Bronchial epithelial cell (primary cell): ENCODE results near the gene PCDHB13. TPM values are rescaled to one million over a fixed set of nuclear protein-coding genes. Genes with fewer than 3 reads are reported as not detected.
A peak's percentile ranks its signal among the peaks of the same experiment; 100 is the strongest.
"Not testable (repeated sequence)": the region's sequence is repeated elsewhere in the genome, so short reads cannot be mapped to it uniquely, and the experiment has no call there.

ENCODE experiments used
- DNase-seq: peaks from one replicate; pipeline ENCODE4 v3.0.0-alpha.2; 2010; ENCODE audit warnings: low read depth
- FAIRE-seq: peaks from 2 replicates; lab custom pipeline; 2011; peaks lifted over from hg19 to GRCh38; lab: Jason Lieb, UNC
- H3K27me3 ChIP-seq: 2 replicates; pipeline ENCODE4 v1.5.1; 2011; ENCODE audit warnings: low read length; ENCODE audit not compliant: control insufficient read depth, insufficient read depth
- H3K36me3 ChIP-seq: 2 replicates; pipeline ENCODE4 v1.5.1; 2011; ENCODE audit warnings: low read length; ENCODE audit not compliant: control insufficient read depth, insufficient read depth
- H3K4me3 ChIP-seq: 2 replicates; pipeline ENCODE4 v1.5.1; 2011; ENCODE audit warnings: mild to moderate bottlenecking, low read depth, low read length, control low read depth
- CTCF ChIP-seq: IDR thresholded peaks from 2 replicates; pipeline ENCODE4 v1.5.1; 2011; ENCODE audit warnings: mild to moderate bottlenecking, moderate library complexity, low read length, control low read depth, inconsistent platforms; ENCODE audit not compliant: insufficient read depth, severe bottlenecking
- total RNA-seq: library from RNA; depleted of rRNA; stranded (reverse); fragments of >200 nt; gene quantifications from 2 replicates; pipeline ENCODE4 v1.2.1, GENCODE V29; 2014

The PCDHB13 gene
- total RNA-seq, 1 donor from 2014 or later = not detected

DNA sequence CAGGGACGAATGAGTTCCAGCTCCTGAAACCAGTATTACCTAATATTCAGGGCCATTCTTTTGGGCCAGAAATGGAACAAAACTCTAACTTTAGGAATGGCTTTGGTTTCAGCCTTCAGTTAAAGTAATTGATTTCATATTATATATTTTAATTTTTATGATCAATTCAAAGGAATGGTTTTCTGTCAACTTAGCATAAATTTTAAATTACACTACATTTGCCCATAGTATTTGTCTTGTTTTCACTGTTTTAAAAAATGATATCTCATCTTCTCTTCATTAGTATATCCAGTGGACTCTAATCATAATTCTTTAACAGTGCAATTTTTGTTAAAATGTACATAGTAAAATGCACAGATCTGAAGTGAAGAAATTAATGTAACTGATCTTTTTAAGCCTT is 33.4 kb upstream of the PCDHB13 start:
- no peak for TF ChIP-seq CTCF
- Histone ChIP-seq H3K27me3 (no peaks in the 10 kb centered on the region), H3K36me3 (no peaks in the 10 kb centered on the region), H3K4me3 (no peak overlapping the region)
- FAIRE-seq (no peak), DNase-seq (no peak)

DNA sequence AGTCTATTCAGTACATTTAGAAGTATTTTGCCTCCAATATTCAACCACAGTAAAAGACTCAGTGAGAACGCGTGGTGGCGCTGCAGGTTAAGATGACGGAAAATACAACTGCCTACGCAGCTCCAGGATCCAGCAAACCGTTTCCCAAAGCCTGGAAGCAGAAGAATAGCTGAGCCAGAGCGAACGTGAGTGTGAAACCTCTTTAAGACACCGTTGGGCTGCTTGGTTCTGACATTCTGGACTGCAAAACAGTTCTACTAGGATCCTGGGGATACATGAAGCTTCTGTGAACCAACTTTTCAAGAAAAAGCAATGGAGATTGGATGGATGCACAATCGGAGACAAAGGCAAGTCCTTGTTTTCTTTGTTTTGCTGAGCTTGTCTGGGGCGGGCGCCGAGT is 31.5 kb upstream of the PCDHB13 start, which contains the start of gene PCDHB16:
Gene PCDHB16 (plus strand): TSS at position 140 of the 400 bp plus-strand sequence. CDS start 173 bp downstream, at position 313.
- TF ChIP-seq CTCF = peak; percentile 11
- no peak within 1 kb of the TSS for H3K4me3 ChIP-seq

DNA sequence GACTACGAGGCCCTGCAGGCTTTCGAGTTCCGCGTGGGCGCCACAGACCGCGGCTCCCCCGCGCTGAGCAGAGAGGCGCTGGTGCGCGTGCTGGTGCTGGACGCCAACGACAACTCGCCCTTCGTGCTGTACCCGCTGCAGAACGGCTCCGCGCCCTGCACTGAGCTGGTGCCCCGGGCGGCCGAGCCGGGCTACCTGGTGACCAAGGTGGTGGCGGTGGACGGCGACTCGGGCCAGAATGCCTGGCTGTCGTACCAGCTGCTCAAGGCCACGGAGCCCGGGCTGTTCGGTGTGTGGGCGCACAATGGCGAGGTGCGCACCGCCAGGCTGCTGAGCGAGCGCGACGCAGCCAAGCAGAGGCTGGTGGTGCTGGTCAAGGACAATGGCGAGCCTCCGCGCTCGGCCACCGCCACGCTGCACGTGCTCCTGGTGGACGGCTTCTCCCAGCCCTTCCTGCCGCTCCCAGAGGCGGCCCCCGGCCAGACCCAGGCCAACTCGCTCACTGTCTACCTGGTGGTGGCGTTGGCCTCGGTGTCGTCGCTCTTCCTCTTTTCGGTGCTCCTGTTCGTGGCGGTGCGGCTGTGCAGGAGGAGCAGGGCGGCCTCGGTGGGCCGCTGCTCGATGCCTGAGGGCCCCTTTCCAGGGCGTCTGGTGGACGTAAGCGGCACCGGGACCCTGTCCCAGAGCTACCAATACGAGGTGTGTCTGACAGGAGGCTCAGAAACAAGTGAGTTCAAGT is 29.4 kb upstream of the PCDHB13 start:
- not testable (repeated sequence) for H3K27me3 ChIP-seq, H3K36me3 ChIP-seq, FAIRE-seq, DNase-seq, H3K4me3 ChIP-seq

More for the DNA sequence above, 31.5 kb upstream of the PCDHB13 start, which contains the start of gene PCDHB16:
- FAIRE-seq (no peak), DNase-seq (no peak)
- H3K27me3 ChIP-seq = no peaks in the 10 kb centered on the region
- no peaks in the 10 kb centered on the region for H3K36me3 ChIP-seq

- no peaks in the 10 kb centered on the region for H3K36me3 ChIP-seq
- H3K4me3 ChIP-seq = no peak within 1 kb of the TSS
- FAIRE-seq (no peak), DNase-seq (no peak)
- peak; percentile 13 for TF ChIP-seq CTCF
- no peaks in the 10 kb centered on the region for H3K27me3 ChIP-seq
Measured at GRCh38 chr5:141186897-141187512, 26.7 kb upstream of the PCDHB13 start, which contains the start of gene PCDHB9. TSS of gene PCDHB9 (plus strand) at chr5:141187161. CDS start at chr5:141187319, 158 bp downstream.

DNA sequence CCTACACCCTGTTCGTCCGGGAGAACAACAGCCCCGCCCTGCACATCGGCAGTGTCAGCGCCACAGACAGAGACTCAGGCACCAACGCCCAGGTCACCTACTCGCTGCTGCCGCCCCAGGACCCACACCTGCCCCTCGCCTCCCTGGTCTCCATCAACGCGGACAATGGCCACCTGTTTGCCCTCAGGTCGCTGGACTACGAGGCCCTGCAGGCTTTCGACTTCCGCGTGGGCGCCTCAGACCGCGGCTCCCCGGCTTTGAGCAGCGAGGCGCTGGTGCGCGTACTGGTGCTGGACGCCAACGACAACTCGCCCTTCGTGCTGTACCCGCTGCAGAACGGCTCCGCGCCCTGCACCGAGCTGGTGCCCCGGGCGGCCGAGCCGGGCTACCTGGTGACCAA is 25.0 kb upstream of the PCDHB13 start:
- H3K27me3 ChIP-seq, H3K36me3 ChIP-seq, DNase-seq, FAIRE-seq, H3K4me3 ChIP-seq: not testable (repeated sequence)

GRCh38 chr5:141189131-141189530 is 24.6 kb upstream of the PCDHB13 start:
- H3K36me3 ChIP-seq, H3K4me3 ChIP-seq, FAIRE-seq, H3K27me3 ChIP-seq, DNase-seq: not testable (repeated sequence)

GRCh38 chr5:141192110-141192725 is 21.5 kb upstream of the PCDHB13 start, which contains the start of gene PCDHB10:
TSS of gene PCDHB10 (plus strand) at chr5:141192353. CDS start at chr5:141192553, 200 bp downstream.
- Histone ChIP-seq H3K36me3 (no peaks in the 10 kb centered on the region), H3K4me3 (no peak within 1 kb of the TSS), H3K27me3 (no peaks in the 10 kb centered on the region)
- no peak for FAIRE-seq
- peak; percentile 31 for TF ChIP-seq CTCF
- DNase-seq = peak; percentile 12

DNA sequence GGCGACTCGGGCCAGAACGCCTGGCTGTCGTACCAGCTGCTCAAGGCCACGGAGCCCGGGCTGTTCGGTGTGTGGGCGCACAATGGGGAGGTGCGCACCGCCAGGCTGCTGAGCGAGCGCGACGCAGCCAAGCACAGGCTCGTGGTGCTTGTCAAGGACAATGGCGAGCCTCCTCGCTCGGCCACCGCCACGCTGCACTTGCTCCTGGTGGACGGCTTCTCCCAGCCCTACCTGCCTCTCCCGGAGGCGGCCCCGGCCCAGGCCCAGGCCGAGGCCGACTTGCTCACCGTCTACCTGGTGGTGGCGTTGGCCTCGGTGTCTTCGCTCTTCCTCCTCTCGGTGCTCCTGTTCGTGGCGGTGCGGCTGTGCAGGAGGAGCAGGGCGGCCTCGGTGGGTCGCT is 19.4 kb upstream of the PCDHB13 start:
- FAIRE-seq, H3K4me3 ChIP-seq: not testable (repeated sequence)

More for the DNA sequence above, 19.4 kb upstream of the PCDHB13 start:
- H3K36me3 ChIP-seq, DNase-seq, H3K27me3 ChIP-seq: not testable (repeated sequence)
